ACC112 (cell line): ENCODE measurements around the gene PNMA6A.
"Not testable (repeated sequence)": the region's sequence is repeated elsewhere in the genome, so short reads cannot be mapped to it uniquely, and the experiment has no call there.

ENCODE experiments used
- H2AFZ ChIP-seq: fragments of 200-600 bp; sonication (generic); one replicate; pipeline ENCODE4 v1.6.0; 2017; ENCODE audit warnings: antibody characterized with exemption, low read length; ENCODE audit not compliant: unreplicated experiment
- H3K27ac ChIP-seq: fragments of 200-600 bp; sonication (generic); 2 replicates; pipeline ENCODE4 v1.5.1; 2014; ENCODE audit warnings: low read depth, mild to moderate bottlenecking, antibody characterized with exemption, low read length, moderate library complexity
- H3K27me3 ChIP-seq: fragments of 200-600 bp; sonication (generic); 2 replicates; pipeline ENCODE4 v1.6.1; 2014; ENCODE audit warnings: mild to moderate bottlenecking, antibody characterized with exemption, low read length, moderate library complexity, mixed read lengths; ENCODE audit not compliant: insufficient read depth
- H3K36me3 ChIP-seq: fragments of 200-600 bp; sonication (generic); 2 replicates; pipeline ENCODE4 v1.6.1; 2016; ENCODE audit warnings: mild to moderate bottlenecking, antibody characterized with exemption, low read length, moderate library complexity, mixed read lengths; ENCODE audit not compliant: insufficient read depth
- H3K4me1 ChIP-seq: fragments of 200-600 bp; sonication (generic); one replicate; pipeline ENCODE4 v1.6.1; 2016; ENCODE audit warnings: low read length, mixed read lengths; ENCODE audit not compliant: insufficient read depth, unreplicated experiment, control insufficient read depth
- H3K4me3 ChIP-seq: fragments of 200-600 bp; sonication (generic); 2 replicates; pipeline ENCODE4 v1.5.1; 2014; ENCODE audit warnings: mild to moderate bottlenecking, low read depth, low read length
- H3K79me2 ChIP-seq: fragments of 200-600 bp; sonication (generic); one replicate; pipeline ENCODE4 v1.6.0; 2016; ENCODE audit warnings: low read length; ENCODE audit not compliant: control insufficient read depth, unreplicated experiment, insufficient read depth

The PNMA6A gene

DNA sequence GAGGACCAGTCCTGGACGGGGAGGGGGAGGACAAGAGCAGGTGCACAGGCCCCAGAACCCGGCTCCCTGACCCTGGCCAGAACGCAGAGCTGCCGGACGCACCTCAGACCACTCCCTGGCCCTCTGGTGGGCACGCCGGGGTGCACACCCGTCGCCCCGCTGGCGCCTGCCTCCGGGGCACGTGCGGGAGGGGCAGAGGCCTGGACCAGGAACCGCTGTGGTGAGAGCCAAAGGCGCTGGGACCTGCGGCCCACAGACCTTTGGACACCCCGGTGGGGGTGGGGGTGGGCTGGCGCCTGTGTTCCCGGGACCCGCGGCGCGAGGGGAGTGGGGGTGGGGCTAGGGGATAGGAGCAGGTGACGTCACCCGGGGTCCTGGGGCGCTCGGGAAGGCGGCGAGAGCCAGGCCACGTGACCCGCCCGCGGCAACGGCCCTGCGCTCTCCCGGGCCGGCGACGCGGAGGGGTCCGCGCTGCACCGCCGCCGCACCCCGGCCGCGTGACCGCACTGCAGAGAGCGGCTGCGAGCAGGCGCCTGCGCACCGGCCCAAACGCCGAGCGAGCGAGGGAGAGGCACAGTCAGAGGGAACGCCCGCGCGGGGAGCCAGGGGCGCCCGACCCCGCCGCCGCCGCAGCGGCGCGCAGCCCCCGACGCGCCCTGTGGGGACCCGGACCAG lies at the start of gene PNMA6A:
TSS of gene PNMA6A (plus strand) at position 546 of the 675 bp plus-strand sequence. CDS start 609 bp downstream, outside the sequence.
- H3K27me3 ChIP-seq, H3K4me1 ChIP-seq: not testable (repeated sequence)

DNA sequence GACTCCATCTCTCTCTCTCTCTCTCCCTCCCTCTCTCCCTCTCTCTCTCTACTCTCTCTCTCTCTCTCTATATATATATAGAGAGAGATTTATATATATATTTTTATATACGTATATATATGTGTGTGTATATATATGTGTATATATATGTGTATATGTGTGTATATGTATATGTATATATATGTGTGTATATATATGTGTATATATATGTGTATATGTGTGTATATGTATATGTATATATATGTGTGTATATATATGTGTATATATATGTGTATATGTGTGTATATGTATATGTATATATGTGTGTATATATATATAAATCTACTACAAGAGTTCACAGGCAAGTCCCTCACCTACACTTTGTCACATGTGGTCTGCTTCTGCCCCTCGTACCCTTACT lies 45.8 kb upstream of the PNMA6A start:
- not testable (repeated sequence) for H3K79me2 ChIP-seq, H3K4me3 ChIP-seq, H3K36me3 ChIP-seq, H3K4me1 ChIP-seq, H3K27me3 ChIP-seq, H2AFZ ChIP-seq, H3K27ac ChIP-seq

More for the DNA sequence above, at the start of gene PNMA6A:
- H2AFZ ChIP-seq, H3K79me2 ChIP-seq, H3K36me3 ChIP-seq, H3K27ac ChIP-seq, H3K4me3 ChIP-seq: not testable (repeated sequence)

DNA sequence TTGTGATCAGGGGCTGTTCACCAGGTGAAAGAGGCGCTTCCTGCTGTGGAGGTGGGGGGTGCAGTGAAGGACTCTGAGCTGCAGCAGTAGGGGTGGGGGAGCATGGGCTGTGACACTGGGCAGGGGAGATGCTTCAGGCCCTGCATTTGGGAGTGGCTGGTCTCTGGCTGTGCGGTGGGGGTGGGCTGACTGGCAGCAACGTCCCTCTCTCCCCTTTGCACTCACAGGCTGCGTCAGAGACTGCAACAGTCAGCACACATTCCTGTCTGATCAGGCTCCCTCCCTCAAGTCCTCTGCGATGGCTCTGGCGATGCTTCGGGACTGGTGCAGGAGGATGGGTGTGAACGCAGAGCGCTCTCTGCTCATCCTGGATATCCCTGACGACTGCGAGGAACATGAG lies 43.8 kb upstream of the PNMA6A start:
- H3K4me1 ChIP-seq, H3K79me2 ChIP-seq, H3K36me3 ChIP-seq, H3K27ac ChIP-seq, H2AFZ ChIP-seq, H3K4me3 ChIP-seq, H3K27me3 ChIP-seq: not testable (repeated sequence)

DNA sequence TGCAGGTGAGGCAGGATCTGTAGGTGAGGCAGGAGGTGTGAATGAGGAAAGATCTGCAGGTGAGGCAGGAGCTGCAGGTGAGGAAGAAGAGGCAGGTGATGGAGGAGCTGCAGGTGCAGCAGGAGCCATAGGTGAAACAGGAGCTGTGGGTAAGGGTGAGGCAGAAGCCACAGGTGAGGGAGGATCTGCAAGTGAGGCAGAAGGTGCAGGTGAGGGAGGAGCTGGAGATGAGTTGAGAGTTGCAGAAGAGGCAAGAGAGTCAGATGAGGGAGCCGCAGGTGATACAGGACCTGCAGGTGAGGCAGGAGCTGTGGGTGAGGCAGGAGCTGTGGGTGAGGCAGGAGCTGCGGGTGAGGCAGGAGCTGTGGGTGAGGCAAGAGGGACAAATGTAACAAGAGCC lies 43.1 kb upstream of the PNMA6A start:
- no peak overlapping the region for H2AFZ ChIP-seq
- no peaks in the 10 kb centered on the region for H3K79me2 ChIP-seq
- H3K27me3 ChIP-seq, result no peaks in the 10 kb centered on the region
- no peak overlapping the region for H3K4me3 ChIP-seq
- no peak overlapping the region for H3K27ac ChIP-seq
- no peaks in the 10 kb centered on the region for H3K4me1 ChIP-seq
- H3K36me3 ChIP-seq, result no peaks in the 10 kb centered on the region

DNA sequence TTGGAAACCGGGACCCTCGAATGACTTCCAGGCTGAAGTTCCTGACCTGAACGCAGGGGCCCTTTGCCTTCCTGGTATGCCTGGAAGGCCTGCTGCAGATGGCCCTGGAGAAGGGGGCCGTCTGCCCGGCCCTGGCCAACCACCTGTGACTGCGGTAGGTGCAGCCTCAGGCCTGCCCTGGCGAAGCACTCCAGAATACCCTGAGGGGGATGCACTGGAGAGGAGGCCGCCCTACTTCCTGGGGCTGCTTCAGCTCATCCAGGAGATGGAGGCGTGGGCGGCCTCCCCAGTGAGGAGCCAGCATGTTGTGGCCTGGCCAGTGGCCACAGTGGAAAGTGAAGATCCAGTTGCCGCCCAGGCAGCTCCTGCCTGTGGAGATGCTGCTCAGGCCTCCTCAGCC lies 42.4 kb upstream of the PNMA6A start:
- no peak overlapping the region for H3K27ac ChIP-seq
- no peak overlapping the region for H3K4me3 ChIP-seq
- no peaks in the 10 kb centered on the region for H3K79me2 ChIP-seq
- H3K4me1 ChIP-seq, result no peaks in the 10 kb centered on the region
- no peaks in the 10 kb centered on the region for H3K27me3 ChIP-seq
- no peak overlapping the region for H2AFZ ChIP-seq
- no peaks in the 10 kb centered on the region for H3K36me3 ChIP-seq

DNA sequence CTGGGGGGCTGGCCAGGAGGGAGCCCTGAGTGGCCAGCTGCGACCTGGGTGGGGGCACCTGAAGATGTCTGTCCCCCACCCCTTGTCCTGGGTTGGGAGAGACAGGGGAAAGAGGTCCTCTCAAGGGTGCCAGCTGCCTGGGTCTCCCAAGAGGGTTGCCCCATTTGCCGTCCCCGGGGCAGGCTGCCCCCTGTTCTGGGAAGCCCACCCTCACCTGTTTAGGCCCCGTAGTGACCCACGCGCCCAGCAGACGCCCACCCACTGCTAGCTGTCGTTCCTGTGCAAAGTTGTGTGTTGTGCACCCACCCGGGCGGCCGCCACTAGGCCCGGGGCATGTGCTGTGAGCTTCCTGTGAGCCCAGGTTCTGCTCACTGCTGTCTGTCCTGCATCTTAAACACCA lies 41.5 kb upstream of the PNMA6A start:
- no peak overlapping the region for H3K4me3 ChIP-seq
- H3K27me3 ChIP-seq, result no peaks in the 10 kb centered on the region
- H3K4me1 ChIP-seq, result no peaks in the 10 kb centered on the region
- H3K79me2 ChIP-seq, result no peaks in the 10 kb centered on the region
- H3K27ac ChIP-seq, result no peak overlapping the region
- no peaks in the 10 kb centered on the region for H3K36me3 ChIP-seq
- H2AFZ ChIP-seq, result no peak overlapping the region

DNA sequence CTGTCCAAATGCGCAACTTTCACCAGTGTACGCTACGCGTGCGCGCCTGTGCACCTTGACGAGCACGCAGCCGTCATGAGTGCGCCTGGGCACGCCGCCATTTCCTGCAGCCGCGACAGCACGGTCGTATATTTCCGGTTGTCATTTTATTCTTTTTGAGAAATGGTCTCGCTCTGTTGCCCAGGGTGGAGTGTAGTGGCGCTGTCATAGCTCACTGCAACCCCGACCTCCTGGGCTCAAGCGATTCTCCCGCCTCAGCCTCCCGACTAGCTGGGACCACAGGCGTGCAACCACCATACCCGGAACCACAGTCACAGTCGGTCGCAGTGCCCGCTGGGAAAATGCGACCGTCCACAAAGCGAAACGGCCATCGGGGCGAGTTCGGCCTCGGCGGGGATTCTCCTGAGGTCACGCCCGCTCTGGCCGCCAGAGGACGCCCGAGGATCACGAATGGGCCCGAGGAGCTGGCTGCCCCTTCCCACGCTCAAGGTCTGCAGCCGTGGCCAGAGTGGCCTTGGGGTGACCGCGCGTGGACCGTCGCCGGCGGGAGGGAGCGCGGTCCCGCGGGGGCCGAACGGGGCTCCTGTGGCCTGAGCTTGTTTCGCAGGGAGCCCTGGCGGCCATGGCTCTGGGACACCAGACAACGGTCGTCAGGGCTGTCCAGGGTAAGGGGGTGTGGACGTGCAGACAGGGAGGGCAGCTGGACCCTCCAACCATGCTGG lies 39.7 kb upstream of the PNMA6A start:
- no peaks in the 10 kb centered on the region for H3K36me3 ChIP-seq
- peak overlapping the region; percentile 65 for H3K4me3 ChIP-seq
- H3K27me3 ChIP-seq, result no peaks in the 10 kb centered on the region
- H3K79me2 ChIP-seq, result no peaks in the 10 kb centered on the region
- H3K4me1 ChIP-seq, result no peaks in the 10 kb centered on the region
- no peak overlapping the region for H3K27ac ChIP-seq
- H2AFZ ChIP-seq, result peak overlapping the region; percentile 81

DNA sequence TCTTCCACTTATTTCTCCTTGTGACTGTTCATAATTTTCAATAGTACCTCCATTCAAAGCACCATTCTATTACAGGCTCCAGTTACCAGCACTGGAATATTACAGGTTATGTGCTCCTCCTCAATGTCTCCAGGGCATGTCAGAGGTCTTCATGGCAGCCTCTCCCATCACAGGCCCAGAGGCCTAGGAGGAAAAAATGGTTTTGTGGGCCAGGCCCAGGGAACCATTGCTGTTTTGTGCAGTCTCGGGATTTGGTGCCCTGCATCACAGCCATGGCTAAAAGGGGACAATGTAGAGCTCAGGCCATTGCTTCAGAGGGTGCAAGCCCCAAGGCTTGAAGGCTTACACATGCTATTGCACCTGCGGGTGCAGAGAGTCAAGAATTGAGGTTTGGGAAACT lies 23.2 kb upstream of the PNMA6A start:
- no peaks in the 10 kb centered on the region for H3K79me2 ChIP-seq
- H2AFZ ChIP-seq, result no peak overlapping the region
- H3K36me3 ChIP-seq, result no peaks in the 10 kb centered on the region
- no peaks in the 10 kb centered on the region for H3K4me1 ChIP-seq
- no peak overlapping the region for H3K27ac ChIP-seq
- H3K4me3 ChIP-seq, result no peak overlapping the region
- H3K27me3 ChIP-seq, result peaks cover 19% of the 10 kb centered on the region; the same call in 1 of the 2 replicates

DNA sequence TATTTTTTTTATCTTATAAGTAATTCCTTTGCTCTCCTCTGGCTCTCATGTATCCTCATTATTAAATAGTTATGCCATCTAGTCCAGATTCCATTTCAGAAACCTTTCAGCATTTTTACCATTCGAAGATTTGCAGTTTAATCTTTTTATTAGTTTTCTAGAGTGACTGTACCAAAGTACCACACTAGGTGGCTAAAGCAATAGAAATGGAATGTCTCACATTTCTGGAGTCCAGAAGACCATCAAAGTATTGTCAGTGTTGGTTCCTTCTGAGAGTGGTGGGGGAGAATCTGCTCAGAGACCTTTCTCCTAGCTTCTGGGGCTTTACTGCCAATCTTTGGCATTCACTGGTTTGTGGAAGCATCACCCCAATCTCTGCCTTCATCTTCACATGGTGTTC lies 19.7 kb upstream of the PNMA6A start:
- H3K36me3 ChIP-seq, result no peaks in the 10 kb centered on the region

DNA sequence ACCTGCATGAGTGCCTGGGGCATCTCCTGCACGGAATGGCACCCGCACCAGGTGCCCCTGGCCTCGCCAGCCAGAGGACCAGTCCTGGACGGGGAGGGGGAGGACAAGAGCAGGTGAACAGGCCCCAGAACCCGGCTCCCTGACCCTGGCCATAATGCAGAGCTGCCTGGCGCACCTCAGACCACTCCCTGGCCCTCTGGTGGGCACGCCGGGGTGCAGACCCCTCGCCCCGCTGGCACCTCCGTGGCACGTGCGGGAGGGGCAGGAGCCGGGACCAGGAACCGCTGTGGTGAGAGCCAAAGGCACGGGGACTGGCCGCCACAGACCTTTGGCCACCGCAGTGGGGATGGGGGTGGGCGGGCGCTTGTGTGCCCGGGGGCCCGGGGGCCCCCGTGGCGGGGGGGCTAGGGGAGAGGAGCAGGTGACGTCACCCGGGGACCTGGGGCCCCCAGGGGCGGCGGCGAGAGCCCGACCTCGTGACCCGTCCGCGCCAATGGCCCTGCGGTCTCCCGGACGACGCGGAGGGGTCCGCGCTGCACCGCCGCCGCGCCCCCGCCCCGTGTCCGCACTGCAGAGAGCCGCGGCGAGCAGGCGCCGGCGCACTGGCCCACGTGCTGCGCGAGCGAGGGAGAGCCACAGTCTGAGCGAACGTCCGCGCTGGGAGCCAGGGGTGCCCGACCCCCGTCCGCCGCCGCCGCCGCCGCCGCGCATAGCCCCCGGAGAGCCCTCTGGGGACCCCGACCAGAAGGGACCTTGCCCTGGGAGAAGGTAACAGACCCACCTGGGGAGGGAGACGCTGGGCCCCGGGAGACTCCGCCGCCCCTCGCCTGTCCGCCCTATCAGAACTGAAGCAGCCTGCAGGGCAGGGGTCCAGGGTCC lies 16.1 kb upstream of the PNMA6A start, which contains the start of gene PNMA3:
TSS of gene PNMA3 (plus strand) at position 600 of the 879 bp plus-strand sequence. CDS start 586 bp downstream, outside the sequence.
- Histone ChIP-seq H2AFZ (no peak within 1 kb of the TSS), H3K36me3 (no peaks in the 10 kb centered on the region), H3K27ac (no peak within 1 kb of the TSS), H3K27me3 (peaks cover 29% of the 10 kb centered on the region; the same call in 1 of the 2 replicates), H3K79me2 (no peaks in the 10 kb centered on the region), H3K4me3 (no peak within 1 kb of the TSS), H3K4me1 (peaks cover 1% of the 10 kb centered on the region)

More for the DNA sequence above, 19.7 kb upstream of the PNMA6A start:
- no peaks in the 10 kb centered on the region for H3K79me2 ChIP-seq
- peaks cover 29% of the 10 kb centered on the region; the same call in 1 of the 2 replicates for H3K27me3 ChIP-seq
- H2AFZ ChIP-seq, result no peak overlapping the region
- H3K4me1 ChIP-seq, result no peaks in the 10 kb centered on the region
- H3K4me3 ChIP-seq, result no peak overlapping the region
- no peak overlapping the region for H3K27ac ChIP-seq
